HG03565 (cell line): ENCODE data around the gene SPATA31A1.
"Not testable (repeated sequence)": the region's sequence is repeated elsewhere in the genome, so short reads cannot be mapped to it uniquely, and the experiment has no call there.

Experiments
- ATAC-seq: cut with Tn5 transposase; IDR thresholded peaks from one replicate; pipeline ENCODE4 v1.9.1; 2021; ENCODE audit warnings: mild to moderate bottlenecking, moderate library complexity; ENCODE audit not compliant: unreplicated experiment

The SPATA31A1 gene

DNA sequence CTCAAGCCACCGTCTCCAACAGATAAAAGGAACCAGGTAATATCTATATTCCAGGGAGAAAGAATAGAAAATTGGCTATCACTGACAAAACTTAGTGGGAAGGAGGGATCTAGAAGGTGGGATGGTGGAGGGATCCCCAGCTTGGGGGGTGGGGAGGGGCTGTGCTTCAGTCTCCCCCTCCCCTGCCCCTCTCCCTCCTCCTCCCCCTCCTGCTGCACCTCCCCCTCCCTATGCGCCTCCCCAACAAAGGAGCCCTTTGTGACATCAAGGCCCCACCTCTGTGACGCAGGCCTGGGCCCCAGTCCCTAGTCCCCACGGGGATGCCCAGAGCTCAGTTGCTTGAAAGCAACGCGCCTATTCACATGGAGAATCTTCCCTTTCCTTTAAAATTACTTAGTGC, at the start of gene SPATA31A1:
Gene SPATA31A1 (plus strand): TSS at position 301 of the 400 bp plus-strand sequence. CDS start 62 bp downstream, at position 363.
- not testable (repeated sequence) for ATAC-seq

DNA sequence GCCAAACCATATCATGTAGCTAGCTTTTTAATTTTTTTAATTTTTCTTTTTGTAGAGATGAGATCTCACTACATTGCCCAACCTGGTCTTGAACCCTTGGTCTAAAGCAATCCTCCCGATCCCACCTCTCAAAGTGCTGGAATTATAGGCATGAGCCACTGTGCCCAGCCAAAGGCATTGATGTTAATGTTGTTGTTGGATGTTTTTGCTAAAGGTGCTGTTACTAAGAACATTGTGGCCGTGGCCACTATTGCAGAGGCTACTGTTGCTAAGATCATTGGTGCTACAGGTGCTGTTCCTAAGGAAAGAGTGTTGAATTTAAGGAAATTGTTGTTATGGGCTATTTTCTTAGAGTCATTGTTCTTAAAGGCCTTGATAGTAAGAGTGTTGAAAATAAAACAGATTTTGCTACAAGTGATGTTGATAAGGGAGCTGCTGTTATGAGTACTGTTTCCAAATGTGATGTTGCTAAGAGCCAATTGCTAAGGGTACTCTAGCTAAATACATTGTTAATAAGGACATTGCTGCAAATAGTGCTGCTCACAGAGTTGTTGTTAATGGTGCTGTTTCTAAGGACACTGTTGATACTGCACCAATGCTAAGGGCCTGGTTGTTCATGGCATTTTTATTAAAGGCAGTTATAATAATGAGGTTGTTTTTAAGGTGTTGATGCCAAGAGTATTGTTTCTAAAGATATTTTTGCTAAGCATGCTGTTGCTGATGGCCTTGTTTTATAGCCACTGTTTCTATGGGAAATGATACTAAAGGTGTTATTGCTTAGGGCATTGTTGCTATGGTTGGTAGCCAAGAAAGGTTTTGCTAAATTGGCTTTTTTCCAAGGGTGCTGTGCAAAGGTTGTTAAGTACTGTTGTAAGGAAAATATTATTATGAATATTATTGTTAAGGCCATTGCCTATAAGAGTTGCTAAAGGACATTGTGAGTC, 52.1 kb downstream of the SPATA31A1 start:
- not testable (repeated sequence) for ATAC-seq

DNA sequence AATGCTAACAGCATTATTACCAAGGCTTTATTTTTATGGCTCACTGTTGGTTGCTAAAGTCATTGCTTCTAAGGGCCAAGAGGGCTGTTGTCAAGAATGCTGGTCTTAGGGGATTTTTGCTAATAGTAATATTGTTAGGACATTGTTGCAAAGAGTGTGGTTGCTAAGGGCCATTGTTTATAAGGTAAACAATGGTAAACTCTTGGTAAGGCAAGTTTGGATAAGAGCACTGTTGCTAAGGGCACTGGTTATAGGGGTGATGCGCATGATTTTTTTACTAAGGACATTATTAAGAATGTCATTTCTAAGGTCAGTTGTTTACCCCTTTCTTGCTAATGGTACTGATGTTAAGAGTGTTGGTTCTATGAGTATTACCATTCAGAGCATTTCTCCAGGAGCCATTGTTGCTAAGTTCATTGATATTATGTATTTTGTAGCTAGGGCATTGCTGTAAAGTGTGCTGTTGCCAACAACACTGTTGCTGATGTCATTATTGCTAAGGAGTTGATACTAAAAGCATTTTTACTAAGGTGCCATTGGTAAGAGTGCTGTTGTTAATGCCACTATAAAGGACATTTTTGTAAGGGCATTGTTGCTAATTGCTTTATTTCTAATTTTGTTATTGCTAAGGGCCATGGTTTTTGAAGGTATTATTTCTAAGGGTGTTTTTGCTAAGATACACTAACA, 55.9 kb downstream of the SPATA31A1 start:
- not testable (repeated sequence) for ATAC-seq
